ENCODE results near the gene ZNF436. TPM values are rescaled to one million over a fixed set of nuclear protein-coding genes. Genes with fewer than 3 reads are reported as not detected.

ZNF436 gene
- total and polyA plus RNA-seq, 9 of the 15 experiments (the other 6 are each of a cell fraction or from before 2014, with no cell fraction given), result 2.1 to 11.3 (median 6.8) TPM

DNA sequence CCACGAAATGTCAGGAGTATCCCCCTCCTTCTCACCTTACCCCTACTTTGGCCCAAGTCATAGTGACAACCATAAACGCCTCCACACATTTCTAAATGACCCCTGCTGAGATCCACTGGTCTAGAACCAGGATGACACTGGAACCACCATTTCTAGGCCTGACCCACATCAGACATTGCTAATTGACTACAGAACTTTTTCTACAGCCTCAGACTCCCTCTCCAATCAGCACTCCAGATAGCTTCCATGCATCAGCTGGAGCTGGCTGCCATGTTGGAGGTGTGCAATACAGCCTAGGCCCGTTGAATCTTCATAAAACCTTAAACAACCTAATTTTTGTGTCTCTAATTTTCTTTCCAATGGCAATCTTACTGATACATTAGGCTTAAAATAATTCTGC is 36.3 kb upstream of the ZNF436 start:
- FAIRE-seq (no peak), ATAC-seq (no peak), DNase-seq (ENCODE audit: extremely low read depth in 1 of 4, low spot score in 3 of 4) (no peak)
- Histone ChIP-seq H3K4me1 (replicated peaks in 1 of 2; ENCODE audit: control insufficient read depth in 2 of 2, insufficient read depth in 2 of 2, low read length in 2 of 2) (peaks cover 5 to 18% of the 10 kb centered on the region in 2 experiments), H3K27me3 (ENCODE audit: control insufficient read depth in 2 of 2, insufficient read depth in 2 of 2, low read length in 2 of 2) (no peaks in the 10 kb centered on the region), H3K79me2 (ENCODE audit: control insufficient read depth, insufficient read depth, low read length) (no peaks in the 10 kb centered on the region), H3K4me3 (no peak overlapping the region), H3K4me2 (ENCODE audit: insufficient read depth, low read length) (no peak overlapping the region), H3K9me1 (ENCODE audit: control insufficient read depth, insufficient read depth, low read length) (no peaks in the 10 kb centered on the region), H3K36me3 (ENCODE audit: control insufficient read depth, insufficient read depth, low read length) (no peaks in the 10 kb centered on the region), H3K27ac (ENCODE audit: extremely low read depth, low read depth, low read length) (no peak overlapping the region), H4K20me1 (replicated peaks; ENCODE audit: control insufficient read depth, insufficient read depth, low read length) (no peaks in the 10 kb centered on the region), H2AFZ (ENCODE audit: low read depth, low read length) (0 out of 2 replicates have a peak overlapping the region, but pooled peaks have one; percentile 21), H3K9ac (ENCODE audit: insufficient read depth in 1 of 2, low read depth in 2 of 2, low read length in 2 of 2) (no peak overlapping the region), H3K9me3 (replicated peaks; ENCODE audit: control insufficient read depth, insufficient read depth, low read depth, low read length) (no peaks in the 10 kb centered on the region)
- in situ Hi-C loops (cut with MboI), result no loop called here
- intact Hi-C loops (cut with micrococcal nuclease), result loop anchor here (10.0 kb wide), 2 partner anchors 121 to 321 kb away; no protein-coding TSS in a partner anchor
- CTCF ChIA-PET (ENCODE audit: low intra/inter-chr PET ratio), result no interaction called here
- no TSS peak for BruUV-seq (replicated peaks)
- 44% methylated on average over 3 of the region's 3 CpGs for WGBS (ENCODE audit: insufficient coverage, low coverage, missing lambda C conversion rate)
- POLR2A ChIA-PET, result no interaction called here
- TF ChIP-seq, protein P1, sequence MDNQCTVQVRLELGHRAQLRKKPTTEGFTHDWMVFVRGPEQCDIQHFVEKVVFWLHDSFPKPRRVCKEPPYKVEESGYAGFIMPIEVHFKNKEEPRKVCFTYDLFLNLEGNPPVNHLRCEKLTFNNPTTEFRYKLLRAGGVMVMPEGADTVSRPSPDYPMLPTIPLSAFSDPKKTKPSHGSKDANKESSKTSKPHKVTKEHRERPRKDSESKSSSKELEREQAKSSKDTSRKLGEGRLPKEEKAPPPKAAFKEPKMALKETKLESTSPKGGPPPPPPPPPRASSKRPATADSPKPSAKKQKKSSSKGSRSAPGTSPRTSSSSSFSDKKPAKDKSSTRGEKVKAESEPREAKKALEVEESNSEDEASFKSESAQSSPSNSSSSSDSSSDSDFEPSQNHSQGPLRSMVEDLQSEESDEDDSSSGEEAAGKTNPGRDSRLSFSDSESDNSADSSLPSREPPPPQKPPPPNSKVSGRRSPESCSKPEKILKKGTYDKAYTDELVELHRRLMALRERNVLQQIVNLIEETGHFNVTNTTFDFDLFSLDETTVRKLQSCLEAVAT (IDR thresholded peaks at IDR 0.05), result peak in 1 of 2 experiments; percentile 89; a peak in 2 of 4 replicates
- TF ChIP-seq ZBTB17 (CRISPR knock-in tag; IDR thresholded peaks at IDR 0.05) (peak; percentile 92), TFAP4 (CRISPR knock-in tag; IDR thresholded peaks at IDR 0.05; ENCODE audit: borderline replicate concordance) (peak; percentile 38; the same call in 1 of the 2 replicates), CXXC5 (CRISPR knock-in tag; IDR thresholded peaks at IDR 0.05) (no peak), REST (IDR thresholded peaks at IDR 0.05; ENCODE audit: borderline replicate concordance) (0 out of 2 replicates have a peak, but pooled peaks have one; percentile 4), REST (CRISPR knock-in tag; IDR thresholded peaks at IDR 0.05; ENCODE audit: low read depth) (no peak)
- TF ChIP-seq, protein P2, sequence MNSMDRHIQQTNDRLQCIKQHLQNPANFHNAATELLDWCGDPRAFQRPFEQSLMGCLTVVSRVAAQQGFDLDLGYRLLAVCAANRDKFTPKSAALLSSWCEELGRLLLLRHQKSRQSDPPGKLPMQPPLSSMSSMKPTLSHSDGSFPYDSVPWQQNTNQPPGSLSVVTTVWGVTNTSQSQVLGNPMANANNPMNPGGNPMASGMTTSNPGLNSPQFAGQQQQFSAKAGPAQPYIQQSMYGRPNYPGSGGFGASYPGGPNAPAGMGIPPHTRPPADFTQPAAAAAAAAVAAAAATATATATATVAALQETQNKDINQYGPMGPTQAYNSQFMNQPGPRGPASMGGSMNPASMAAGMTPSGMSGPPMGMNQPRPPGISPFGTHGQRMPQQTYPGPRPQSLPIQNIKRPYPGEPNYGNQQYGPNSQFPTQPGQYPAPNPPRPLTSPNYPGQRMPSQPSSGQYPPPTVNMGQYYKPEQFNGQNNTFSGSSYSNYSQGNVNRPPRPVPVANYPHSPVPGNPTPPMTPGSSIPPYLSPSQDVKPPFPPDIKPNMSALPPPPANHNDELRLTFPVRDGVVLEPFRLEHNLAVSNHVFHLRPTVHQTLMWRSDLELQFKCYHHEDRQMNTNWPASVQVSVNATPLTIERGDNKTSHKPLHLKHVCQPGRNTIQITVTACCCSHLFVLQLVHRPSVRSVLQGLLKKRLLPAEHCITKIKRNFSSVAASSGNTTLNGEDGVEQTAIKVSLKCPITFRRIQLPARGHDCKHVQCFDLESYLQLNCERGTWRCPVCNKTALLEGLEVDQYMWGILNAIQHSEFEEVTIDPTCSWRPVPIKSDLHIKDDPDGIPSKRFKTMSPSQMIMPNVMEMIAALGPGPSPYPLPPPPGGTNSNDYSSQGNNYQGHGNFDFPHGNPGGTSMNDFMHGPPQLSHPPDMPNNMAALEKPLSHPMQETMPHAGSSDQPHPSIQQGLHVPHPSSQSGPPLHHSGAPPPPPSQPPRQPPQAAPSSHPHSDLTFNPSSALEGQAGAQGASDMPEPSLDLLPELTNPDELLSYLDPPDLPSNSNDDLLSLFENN (IDR thresholded peaks at IDR 0.05; ENCODE audit: low read depth in 2 of 2, low read length in 2 of 2), result peak in 1 of 2 experiments; percentile 27; a peak in 1 of 4 replicates
